GM12891 (cell line): ENCODE data around the gene CLTB.

Experiments used
- PAX5 ChIP-seq: IDR thresholded peaks from 2 replicates; pipeline ENCODE4 v1.6.1; 2011; ENCODE audit warnings: low read length, moderate library complexity, mild to moderate bottlenecking; ENCODE audit not compliant: insufficient read depth, severe bottlenecking
- POLR2A ChIP-seq: IDR thresholded peaks from 2 replicates; pipeline ENCODE4 v1.6.1; 2011; ENCODE audit warnings: low read depth, low read length, control low read depth
- TAF1 ChIP-seq: IDR thresholded peaks from 2 replicates; pipeline ENCODE4 v1.6.1; 2011; ENCODE audit warnings: low read depth, low read length, control low read depth

DNA sequence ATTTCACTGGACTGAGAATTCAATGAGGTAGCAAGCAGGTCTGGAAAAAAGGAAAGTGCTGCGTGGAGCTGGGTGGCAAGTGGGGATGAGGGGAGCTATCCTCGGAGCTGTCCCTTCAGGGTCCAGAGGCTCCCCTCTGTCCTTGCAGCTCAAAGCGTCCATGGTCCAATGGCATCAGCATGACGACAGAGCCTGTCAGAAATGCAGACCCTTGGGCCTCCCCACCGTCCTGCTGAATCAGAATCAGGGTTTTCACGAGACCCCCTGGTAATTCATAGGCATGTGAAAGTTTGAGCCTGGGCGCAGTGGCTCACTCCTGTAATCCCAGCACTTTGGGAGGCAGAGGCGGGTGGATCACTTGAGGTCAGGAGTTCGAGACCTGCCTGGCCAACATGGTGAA lies 22.2 kb downstream of the CLTB start:
- TF ChIP-seq POLR2A, result no peak
- TF ChIP-seq TAF1, result no peak
- no peak for TF ChIP-seq PAX5
